H9 (cell line): ENCODE measurements around the gene SH2D1B. TPM values are rescaled to one million over a fixed set of nuclear protein-coding genes. Genes with fewer than 3 reads are reported as not detected.
A peak's percentile ranks its signal among the peaks of the same experiment; 100 is the strongest.

Experiments used
- DNase-seq: peaks from one replicate; pipeline ENCODE4 v3.0.0-alpha.2; 2017
- H2AFZ ChIP-seq: one replicate; pipeline ENCODE4 v1.6.1; 2013; ENCODE audit warnings: mild to moderate bottlenecking, low read length, control low read depth, moderate library complexity
- H2AK5ac ChIP-seq: 2 replicates; pipeline ENCODE4 v1.6.1; 2013; ENCODE audit warnings: low read length, control low read depth, mixed read lengths; ENCODE audit not compliant: insufficient read length
- H2BK120ac ChIP-seq: one replicate; pipeline ENCODE4 v1.6.1; 2013; ENCODE audit warnings: low read depth, mild to moderate bottlenecking, low read length, control low read depth, inconsistent platforms; ENCODE audit not compliant: poor library complexity, severe bottlenecking
- H2BK12ac ChIP-seq: 2 replicates; pipeline ENCODE4 v1.6.1; 2013; ENCODE audit warnings: low read length, control low read depth, mixed read lengths, low read depth; ENCODE audit not compliant: insufficient read length
- H2BK15ac ChIP-seq: 2 replicates; pipeline ENCODE4 v1.6.1; 2013; ENCODE audit warnings: low read depth, low read length, control low read depth
- H2BK20ac ChIP-seq: one replicate; pipeline ENCODE4 v1.6.1; 2013; ENCODE audit warnings: low read depth, mild to moderate bottlenecking, low read length, control low read depth, inconsistent platforms; ENCODE audit not compliant: poor library complexity, severe bottlenecking
- H2BK5ac ChIP-seq: 2 replicates; pipeline ENCODE4 v1.6.1; 2013; ENCODE audit warnings: low read length, control low read depth, mixed read lengths; ENCODE audit not compliant: insufficient read length
- H3K14ac ChIP-seq: 2 replicates; pipeline ENCODE4 v1.6.1; 2013; ENCODE audit warnings: low read length, control low read depth; ENCODE audit not compliant: insufficient read depth
- H3K18ac ChIP-seq: 2 replicates; pipeline ENCODE4 v1.6.1; 2013; ENCODE audit warnings: low read depth, mild to moderate bottlenecking, mixed read lengths, low read length, control low read depth; ENCODE audit not compliant: insufficient read length
- H3K23ac ChIP-seq: 2 replicates; pipeline ENCODE4 v1.6.1; 2013; ENCODE audit warnings: low read length, control low read depth, mixed read lengths, low read depth; ENCODE audit not compliant: insufficient read length
- H3K23me2 ChIP-seq: 2 replicates; pipeline ENCODE4 v1.6.1; 2013; ENCODE audit warnings: low read depth, mild to moderate bottlenecking, mixed read lengths, low read length, control low read depth; ENCODE audit not compliant: insufficient read length, poor library complexity, severe bottlenecking
- H3K27ac ChIP-seq: 2 replicates; pipeline ENCODE4 v1.5.1; 2013; ENCODE audit warnings: low read length, control low read depth, mixed read lengths, low read depth; ENCODE audit not compliant: insufficient read length
- H3K27me3 ChIP-seq: 2 replicates; pipeline ENCODE4 v1.6.1; 2013; ENCODE audit warnings: low read length, control low read depth, inconsistent platforms; ENCODE audit not compliant: insufficient read depth
- H3K4ac ChIP-seq: 2 replicates; pipeline ENCODE4 v1.6.1; 2013; ENCODE audit warnings: low read depth, mild to moderate bottlenecking, control low read depth, inconsistent platforms, low read length, moderate library complexity
- H3K4me1 ChIP-seq: 2 replicates; pipeline ENCODE4 v1.6.1; 2013; ENCODE audit warnings: low read length, control low read depth, inconsistent platforms; ENCODE audit not compliant: insufficient read depth
- H3K4me2 ChIP-seq: 2 replicates; pipeline ENCODE4 v1.6.1; 2013; ENCODE audit warnings: low read length, control low read depth, mixed read lengths; ENCODE audit not compliant: insufficient read length, insufficient read depth
- H3K56ac ChIP-seq: 2 replicates; pipeline ENCODE4 v1.6.1; 2013; ENCODE audit warnings: low read depth, mild to moderate bottlenecking, mixed read lengths, low read length, control low read depth; ENCODE audit not compliant: insufficient read length
- H3K79me1 ChIP-seq: 2 replicates; pipeline ENCODE4 v1.6.1; 2013; ENCODE audit warnings: low read depth, mild to moderate bottlenecking, moderate library complexity, low read length, control low read depth, inconsistent platforms; ENCODE audit not compliant: insufficient read depth, poor library complexity, severe bottlenecking
- H3K79me2 ChIP-seq: 2 replicates; pipeline ENCODE4 v1.6.1; 2013; ENCODE audit warnings: low read length, control low read depth, inconsistent platforms; ENCODE audit not compliant: insufficient read depth
- H3K9ac ChIP-seq: 2 replicates; pipeline ENCODE4 v1.6.1; 2013; ENCODE audit warnings: low read length, control low read depth, mixed read lengths; ENCODE audit not compliant: insufficient read length; ENCODE audit errors: extremely low read depth
- H3K9me3 ChIP-seq: one replicate; pipeline ENCODE4 v1.6.1; 2013; ENCODE audit warnings: low read depth, low read length, inconsistent platforms; ENCODE audit not compliant: control insufficient read depth
- H3T11ph ChIP-seq: one replicate; pipeline ENCODE4 v1.6.1; 2013; ENCODE audit warnings: mild to moderate bottlenecking, low read length, control low read depth, inconsistent platforms
- H4K20me1 ChIP-seq: one replicate; pipeline ENCODE4 v1.6.1; 2013; ENCODE audit not compliant: control insufficient read depth, insufficient read length, insufficient read depth
- H4K5ac ChIP-seq: 2 replicates; pipeline ENCODE4 v1.6.1; 2013; ENCODE audit warnings: low read depth, mild to moderate bottlenecking, mixed read lengths, low read length, control low read depth; ENCODE audit not compliant: insufficient read length
- H4K8ac ChIP-seq: replicated peaks from 2 replicates; pipeline ENCODE4 v1.6.1; 2013; ENCODE audit warnings: low read length, control low read depth, mixed read lengths, low read depth; ENCODE audit not compliant: insufficient read length
- H4K91ac ChIP-seq: 2 replicates; pipeline ENCODE4 v1.6.1; 2013; ENCODE audit warnings: low read depth, mild to moderate bottlenecking, moderate library complexity, mixed read lengths, low read length, control low read depth; ENCODE audit not compliant: insufficient read length
- H3K27ac Mint-ChIP-seq, 3 experiments: 2 replicates in 2 of 3; 3 replicates in 1 of 3; pipeline ENCODE4 v1.8.0; 2020 to 2021; ENCODE audit warnings: mixed read lengths in 3 of 3, mild to moderate bottlenecking in 1 of 3, moderate library complexity in 1 of 3
- H3K27me3 Mint-ChIP-seq: 2 replicates; pipeline ENCODE4 v1.8.0; 2021; ENCODE audit warnings: low read depth, mild to moderate bottlenecking, moderate library complexity, mixed read lengths
- H3K36me3 Mint-ChIP-seq, 3 experiments: 2 replicates in 2 of 3; 3 replicates in 1 of 3; pipeline ENCODE4 v1.8.0; 2020 to 2021; ENCODE audit warnings: low read depth in 3 of 3, mixed read lengths in 3 of 3; ENCODE audit not compliant: insufficient read depth in 1 of 3
- H3K4me1 Mint-ChIP-seq, 2 experiments: 2 replicates each; pipeline ENCODE4 v1.8.0; 2020; ENCODE audit warnings: mixed read lengths in 2 of 2
- H3K4me3 Mint-ChIP-seq, 2 experiments: 2 replicates in 1 of 2; 3 replicates in 1 of 2; pipeline ENCODE4 v1.8.0; 2020 to 2021; ENCODE audit warnings: mild to moderate bottlenecking in 2 of 2, mixed read lengths in 2 of 2, moderate library complexity in 1 of 2
- H3K9me3 Mint-ChIP-seq, 2 experiments: 2 replicates in 1 of 2; 3 replicates in 1 of 2; pipeline ENCODE4 v1.8.0; 2020; ENCODE audit warnings: mild to moderate bottlenecking in 2 of 2, mixed read lengths in 2 of 2, moderate library complexity in 1 of 2
- CTCF ChIP-seq: fragments of 200-600 bp; sonication (generic); conservative IDR thresholded peaks from 3 replicates; pipeline ENCODE4 v1.8.0; 2021; ENCODE audit warnings: antibody characterized with exemption, mild to moderate bottlenecking
- WGBS: extraction: QIAGEN DNeasy Blood & Tissue Kit; methylation state at CpG from one replicate; pipeline ENCODE4 v1.1.7; 2013; ENCODE audit warnings: missing lambda C conversion rate, low lambda C conversion rate, mixed read lengths; ENCODE audit not compliant: insufficient read length; ENCODE audit errors: extremely low coverage; 5-methylcytosine and 5-hydroxymethylcytosine counted together
- total RNA-seq: library from RNA; stranded (reverse); gene quantifications from 2 replicates; pipeline ENCODE4 v1.2.1, GENCODE V29; 2021

Gene SH2D1B
- total RNA-seq, 1 experiment from 2014 or later, result not detected

GRCh38 chr1:162400790-162401355, 11.1 kb downstream of the SH2D1B start:
- DNase-seq, result no peak
- Histone ChIP-seq H2AK5ac (no peak overlapping the region), H3K27ac (no peak overlapping the region), H4K8ac (no peak overlapping the region), H3K4me2 (no peak overlapping the region), H3K27me3 (no peaks in the 10 kb centered on the region), H2BK12ac (no peak overlapping the region), H3K79me2 (no peaks in the 10 kb centered on the region), H3K23me2 (no peaks in the 10 kb centered on the region), H3K4ac (no peak overlapping the region), H2BK5ac (no peak overlapping the region), H3K9ac (no peak overlapping the region), H3K23ac (no peak overlapping the region), H4K5ac (no peak overlapping the region), H4K91ac (no peak overlapping the region), H2BK15ac (no peak overlapping the region), H3T11ph (no peak overlapping the region), H4K20me1 (no peaks in the 10 kb centered on the region), H2BK20ac (no peak overlapping the region), H2AFZ (no peak overlapping the region), H3K9me3 (no peaks in the 10 kb centered on the region), H3K14ac (no peak overlapping the region), H3K79me1 (no peaks in the 10 kb centered on the region), H3K4me1 (peaks cover 4% of the 10 kb centered on the region; the same call in 1 of the 2 replicates), H3K56ac (no peak overlapping the region), H3K18ac (no peak overlapping the region), H2BK120ac (no peak overlapping the region)
- no peaks in the 10 kb centered on the region; a peak in 1 of 5 replicates for H3K9me3 Mint-ChIP-seq
- WGBS, result no CpG with 5 or more reads among the region's 10 CpGs
- H3K27me3 Mint-ChIP-seq, result peaks cover 6% of the 10 kb centered on the region
- no peak for TF ChIP-seq CTCF
- peak overlapping the region in 1 of 3 experiments; percentile 21; a peak in 1 of 7 replicates for H3K27ac Mint-ChIP-seq
- no peak overlapping the region for H3K4me3 Mint-ChIP-seq
- peaks cover 22 to 27% of the 10 kb centered on the region in 2 experiments for H3K4me1 Mint-ChIP-seq
- H3K36me3 Mint-ChIP-seq, result no peaks in the 10 kb centered on the region
